Uterus (tissue), 2 donors: ENCODE data around the gene ABCF2.

ENCODE experiments used
- CTCF ChIP-seq, 4 experiments: fragments of 200-600 bp in 2 of 4; fragments of 450-650 bp in 2 of 4; sonication (generic) in 2 of 4; IDR thresholded peaks; one replicate each; pipeline ENCODE4 v1.5.1; 2016 to 2019; ENCODE audit warnings: antibody characterized with exemption in 4 of 4, mild to moderate bottlenecking in 2 of 4, moderate library complexity in 1 of 4
- POLR2A ChIP-seq, 2 donors: fragments of 450-650 bp; IDR thresholded peaks; one replicate each; pipeline ENCODE4 v1.6.1; 2016; ENCODE audit warnings: antibody characterized with exemption in 2 of 2, mild to moderate bottlenecking in 1 of 2, moderate library complexity in 1 of 2

- TF ChIP-seq POLR2A (IDR thresholded peaks at IDR 0.05), result no peak
- TF ChIP-seq CTCF (IDR thresholded peaks at IDR 0.05), result no peak
Observed at GRCh38 chr7:151238924-151239836, 12.2 kb upstream of the ABCF2 start.
